WERI-Rb-1 (cell line): ENCODE data around the gene ZNF133.

Source experiments
- DNase-seq: peaks from one replicate; pipeline ENCODE4 v3.0.0-alpha.2; 2020
- H3K27ac ChIP-seq: fragments of 250-450 bp; sonication (Bioruptor Pico); 2 replicates; pipeline ENCODE4 v1.5.1; 2020; ENCODE audit warnings: mild to moderate bottlenecking, moderate library complexity
- H3K27me3 ChIP-seq: fragments of 250-450 bp; sonication (Bioruptor Pico); 2 replicates; pipeline ENCODE4 v1.5.1; 2021; ENCODE audit warnings: mild to moderate bottlenecking, low read depth, moderate library complexity; ENCODE audit not compliant: insufficient read depth, severe bottlenecking
- H3K36me3 ChIP-seq: fragments of 250-450 bp; sonication (Bioruptor Pico); 2 replicates; pipeline ENCODE4 v1.5.1; 2020; ENCODE audit warnings: mild to moderate bottlenecking, moderate library complexity
- H3K4me3 ChIP-seq: 2 replicates; pipeline ENCODE4 v1.5.1; 2011; ENCODE audit warnings: low read depth, mild to moderate bottlenecking, control low read depth, low read length
- H3K9me3 ChIP-seq: fragments of 250-450 bp; sonication (Bioruptor Pico); 2 replicates; pipeline ENCODE4 v1.5.1; 2021; ENCODE audit warnings: mild to moderate bottlenecking, moderate library complexity; ENCODE audit not compliant: severe bottlenecking
- CTCF ChIP-seq: IDR thresholded peaks from 2 replicates; pipeline ENCODE4 v1.5.1; 2011; ENCODE audit warnings: low read depth, mild to moderate bottlenecking, control low read depth, inconsistent platforms, low read length

ZNF133 gene

GRCh38 chr20:18254615-18255014 lies 33.7 kb upstream of the ZNF133 start:
- Histone ChIP-seq H3K27ac (no peak overlapping the region), H3K27me3 (no peaks in the 10 kb centered on the region), H3K36me3 (no peaks in the 10 kb centered on the region), H3K4me3 (no peak overlapping the region), H3K9me3 (no peaks in the 10 kb centered on the region)
- DNase-seq: no peak
- TF ChIP-seq CTCF: no peak

- Histone ChIP-seq H3K27ac (no peak overlapping the region), H3K9me3 (no peaks in the 10 kb centered on the region), H3K4me3 (no peak overlapping the region), H3K36me3 (no peaks in the 10 kb centered on the region), H3K27me3 (no peaks in the 10 kb centered on the region)
- no peak for DNase-seq
- TF ChIP-seq CTCF: no peak
These were observed 32.8 kb upstream of the ZNF133 start for GRCh38 chr20:18255526-18255925.

GRCh38 chr20:18256440-18257090 lies 31.8 kb upstream of the ZNF133 start:
- Histone ChIP-seq H3K27ac (no peak overlapping the region), H3K9me3 (no peaks in the 10 kb centered on the region), H3K36me3 (no peaks in the 10 kb centered on the region), H3K27me3 (no peaks in the 10 kb centered on the region), H3K4me3 (no peak overlapping the region)
- no peak for TF ChIP-seq CTCF
- no peak for DNase-seq

- Histone ChIP-seq H3K4me3 (no peak overlapping the region), H3K27ac (no peak overlapping the region), H3K9me3 (no peaks in the 10 kb centered on the region), H3K36me3 (no peaks in the 10 kb centered on the region), H3K27me3 (no peaks in the 10 kb centered on the region)
- TF ChIP-seq CTCF: no peak
- DNase-seq: no peak
These were observed 30.0 kb upstream of the ZNF133 start for GRCh38 chr20:18258126-18258860.

GRCh38 chr20:18259730-18260129 lies 28.6 kb upstream of the ZNF133 start:
- DNase-seq: no peak
- H3K36me3 ChIP-seq: no peaks in the 10 kb centered on the region
- no peak overlapping the region for H3K27ac ChIP-seq
- H3K4me3 ChIP-seq: no peak overlapping the region
- H3K9me3 ChIP-seq: no peaks in the 10 kb centered on the region
- TF ChIP-seq CTCF: no peak
- no peaks in the 10 kb centered on the region for H3K27me3 ChIP-seq
